Midbrain (tissue), 1 donor: ENCODE data around the gene TNMD.
"Not testable (repeated sequence)": the region's sequence is repeated elsewhere in the genome, so short reads cannot be mapped to it uniquely, and the experiment has no call there.

ENCODE experiments used
- DNase-seq: peaks from one replicate; lab custom pipeline; 2025; lab: John Stamatoyannopoulos, UW

TNMD gene

DNA sequence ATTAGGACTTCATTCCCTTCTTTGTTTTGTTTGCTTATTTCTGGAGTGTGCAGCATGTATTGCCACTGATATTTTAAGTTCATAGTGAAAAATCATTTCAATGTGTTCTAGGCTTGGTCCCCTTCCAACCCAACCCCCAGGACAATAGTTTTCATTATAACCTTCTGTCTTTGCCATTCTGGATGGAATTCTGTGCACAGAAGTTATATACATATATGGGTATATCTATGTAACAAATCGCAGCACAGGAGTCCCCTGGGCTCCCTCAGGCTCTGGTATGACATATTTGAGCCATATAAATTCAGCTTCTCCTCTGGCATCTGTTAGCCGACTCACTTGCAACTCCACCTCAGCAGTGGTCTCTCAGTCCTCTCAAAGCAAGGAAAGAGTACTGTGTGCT is at the start of gene TNMD:
Gene TNMD (plus strand): TSS at position 326 of the 400 bp plus-strand sequence. CDS start 83 bp downstream, outside the sequence.
- DNase-seq: no peak

DNA sequence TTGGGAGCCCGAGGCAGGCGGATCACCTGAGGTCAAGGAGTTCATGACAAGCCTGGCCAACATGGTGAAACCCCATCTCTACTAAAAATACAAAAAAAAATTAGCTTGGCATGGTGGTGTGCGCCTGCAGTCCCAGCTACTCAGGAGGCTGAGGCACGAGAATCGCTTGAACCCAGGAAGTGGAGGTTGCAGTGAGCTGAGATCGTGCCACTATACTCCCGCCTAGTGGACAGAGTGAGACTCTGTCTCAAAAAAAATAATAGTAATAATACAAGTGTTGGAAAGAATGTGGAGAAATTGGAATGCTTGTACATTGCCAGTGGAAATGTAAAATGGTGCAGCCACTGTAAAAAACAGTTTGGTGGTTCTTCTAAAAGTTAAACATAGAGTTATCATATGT is 19.2 kb upstream of the TNMD start:
- DNase-seq: not testable (repeated sequence)

DNA sequence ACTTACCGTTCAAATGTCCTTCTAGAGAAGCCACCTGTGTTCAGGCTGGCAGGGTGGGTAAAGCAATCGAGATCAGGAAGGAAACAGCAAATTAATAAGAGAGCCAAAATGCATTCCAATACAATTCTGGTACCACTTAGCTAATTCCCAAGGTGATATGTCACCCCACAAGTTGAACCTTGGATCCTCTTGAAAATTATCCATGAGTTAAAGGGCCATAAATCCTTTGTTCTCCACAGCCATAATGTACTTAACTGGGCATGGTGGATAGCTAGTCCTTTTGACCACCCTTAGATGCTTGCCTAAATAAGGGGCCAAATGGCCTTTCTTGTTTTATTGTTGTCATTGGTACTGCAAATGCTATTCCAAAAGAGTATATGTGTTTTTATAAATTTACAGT is 2.0 kb downstream of the TNMD start:
- no peak for DNase-seq

DNA sequence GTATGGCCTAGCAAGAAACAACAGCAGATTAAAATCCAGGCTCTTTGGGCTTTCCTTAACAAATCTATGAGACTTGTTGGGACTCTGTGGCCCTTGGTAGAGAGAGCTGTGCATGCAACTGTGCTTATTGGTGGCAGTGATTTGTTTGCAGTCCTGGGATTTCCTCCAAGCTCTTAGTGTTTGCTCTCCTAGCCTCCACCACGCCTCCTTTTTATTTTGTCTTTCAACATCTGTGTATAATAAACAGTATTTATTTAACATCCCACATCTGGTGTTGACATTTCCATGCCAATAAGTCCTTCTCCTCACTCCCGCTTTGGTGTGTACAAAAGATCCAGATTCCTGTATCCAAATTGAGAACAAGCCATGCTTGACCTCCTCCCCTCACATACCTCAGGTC is 3.1 kb downstream of the TNMD start:
- no peak for DNase-seq

DNA sequence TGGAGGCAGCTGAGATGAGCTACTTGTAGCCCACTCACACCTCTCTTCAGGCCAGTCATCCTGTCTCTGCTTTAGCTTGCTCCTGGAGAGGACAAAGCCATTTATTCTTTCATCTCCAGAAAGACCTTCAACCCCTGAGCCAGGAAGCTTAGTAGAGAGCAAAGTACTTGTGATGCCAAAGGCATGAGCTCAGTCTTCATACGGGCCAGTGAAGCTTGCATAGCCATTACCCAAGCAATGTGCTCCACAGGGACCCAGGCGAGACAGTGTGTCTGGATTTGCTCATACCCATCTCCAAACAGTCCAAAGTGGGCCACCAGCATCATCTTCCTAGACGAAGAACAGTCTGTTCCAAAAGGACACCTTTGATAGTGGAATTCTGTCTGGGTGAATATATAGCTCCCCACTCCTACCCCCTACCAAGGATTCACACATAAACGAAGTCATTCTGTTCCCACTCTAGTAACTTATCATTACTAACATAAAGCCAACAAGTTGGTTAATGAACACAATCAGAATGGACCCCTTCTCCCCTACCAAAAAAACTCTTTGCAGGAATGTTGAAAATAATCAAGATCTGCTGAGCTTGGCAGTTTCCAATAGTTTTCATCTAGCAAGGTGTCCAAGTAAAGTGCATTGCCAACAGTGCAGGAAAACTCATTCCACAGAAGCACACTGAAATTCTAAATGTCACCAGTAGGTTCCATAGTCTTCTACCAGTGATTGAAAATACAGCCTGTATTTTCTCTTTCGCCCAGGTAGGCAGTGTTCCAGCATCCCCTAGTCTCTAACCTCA is 6.7 kb downstream of the TNMD start:
- DNase-seq: no peak

DNA sequence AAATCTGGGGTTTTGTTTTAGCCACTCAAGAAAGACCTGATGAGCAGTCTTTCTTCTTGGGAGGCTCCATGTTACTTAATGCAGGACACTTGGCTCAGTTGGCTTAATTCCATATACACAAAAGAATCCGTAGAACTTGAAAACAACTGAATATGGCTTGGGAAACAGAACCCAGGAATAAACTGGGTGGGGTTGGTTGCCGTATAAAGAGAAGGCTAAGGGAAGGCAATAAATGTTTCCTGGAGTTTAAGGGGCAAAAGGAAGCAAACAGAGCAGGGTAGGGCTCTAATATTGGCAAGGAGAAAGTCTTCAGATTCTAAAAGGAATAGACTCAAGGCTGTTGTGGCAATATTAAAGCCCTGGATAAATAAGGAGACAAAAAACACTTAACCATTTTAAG is 8.4 kb downstream of the TNMD start:
- DNase-seq: no peak

DNA sequence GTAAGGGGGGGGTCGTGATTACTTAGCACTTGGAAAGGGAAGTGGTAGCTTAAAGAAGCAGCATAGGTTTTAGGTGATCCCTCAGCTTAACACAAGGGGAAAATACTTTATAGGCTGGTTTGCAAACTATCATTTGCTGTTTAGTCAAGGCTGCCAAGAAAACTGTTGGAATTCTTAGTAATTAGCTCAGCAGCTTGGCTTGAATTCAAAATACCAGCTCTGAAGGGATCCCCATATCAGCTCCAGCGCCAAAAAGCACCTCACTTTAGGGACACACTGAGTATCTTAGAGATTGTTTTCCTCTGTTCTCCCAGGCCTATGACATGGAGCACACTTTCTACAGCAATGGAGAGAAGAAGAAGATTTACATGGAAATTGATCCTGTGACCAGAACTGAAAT is 8.8 kb downstream of the TNMD start:
- no peak for DNase-seq

DNA sequence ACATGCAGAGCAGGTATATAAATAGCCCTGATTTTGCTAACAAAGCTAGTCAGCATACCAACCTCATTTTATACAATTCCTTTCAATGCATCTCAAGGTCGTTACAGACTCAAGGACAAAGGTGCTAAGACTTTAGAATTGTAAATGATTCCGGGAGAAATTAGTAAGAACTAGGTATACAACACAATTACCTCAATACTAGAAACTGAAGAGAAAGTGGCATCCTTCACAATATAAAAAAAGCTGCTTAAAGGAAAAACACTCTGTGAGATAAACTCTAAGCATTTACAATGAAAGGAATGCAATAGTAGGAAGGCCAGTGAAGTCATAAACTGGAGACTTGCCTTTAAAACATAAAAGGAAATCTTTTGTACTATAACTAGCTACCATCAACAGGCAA is 11.9 kb downstream of the TNMD start:
- no peak for DNase-seq

DNA sequence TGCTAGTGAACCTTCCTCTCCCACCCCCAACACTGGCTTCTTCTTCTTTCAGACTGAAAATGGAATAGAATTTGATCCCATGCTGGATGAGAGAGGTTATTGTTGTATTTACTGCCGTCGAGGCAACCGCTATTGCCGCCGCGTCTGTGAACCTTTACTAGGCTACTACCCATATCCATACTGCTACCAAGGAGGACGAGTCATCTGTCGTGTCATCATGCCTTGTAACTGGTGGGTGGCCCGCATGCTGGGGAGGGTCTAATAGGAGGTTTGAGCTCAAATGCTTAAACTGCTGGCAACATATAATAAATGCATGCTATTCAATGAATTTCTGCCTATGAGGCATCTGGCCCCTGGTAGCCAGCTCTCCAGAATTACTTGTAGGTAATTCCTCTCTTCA is 14.7 kb downstream of the TNMD start:
- DNase-seq: no peak

DNA sequence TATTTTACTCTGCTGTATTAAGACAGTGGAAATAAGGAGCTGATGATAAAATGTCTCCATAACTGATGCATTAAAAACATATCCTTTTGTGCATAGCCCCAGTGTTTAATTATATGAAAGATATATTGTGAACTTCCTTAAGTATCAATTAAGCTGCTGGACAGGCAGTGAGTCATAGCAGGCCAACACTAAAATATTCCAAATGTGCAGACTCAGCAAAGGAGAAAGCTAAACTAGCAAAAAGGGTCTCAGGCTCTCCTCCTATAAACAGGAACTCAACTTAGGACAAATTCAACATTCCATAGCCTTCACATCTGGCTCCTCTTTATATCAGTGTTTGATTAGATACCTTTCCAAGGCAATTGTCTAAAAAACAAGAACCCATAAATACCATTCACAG is 15.6 kb downstream of the TNMD start:
- DNase-seq: no peak

DNA sequence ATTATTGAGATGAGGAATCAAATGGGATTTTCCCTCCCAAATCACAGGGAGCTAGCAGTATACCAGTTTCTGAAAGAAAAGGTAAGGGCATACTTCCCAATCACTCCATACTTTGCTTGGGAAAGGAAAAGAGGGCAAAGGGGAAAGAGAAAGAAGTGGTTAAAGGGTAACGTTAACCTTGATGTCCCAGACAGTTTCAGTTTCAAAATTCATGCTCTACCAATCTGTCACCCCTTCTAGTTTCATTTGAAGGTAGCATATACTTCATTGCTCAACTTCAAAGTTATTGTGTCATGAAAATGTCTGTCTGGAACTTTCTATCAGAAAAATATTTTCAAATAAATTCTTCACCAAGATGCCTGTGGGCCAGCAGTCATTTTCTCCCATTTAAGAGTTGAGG is 16.0 kb downstream of the TNMD start:
- DNase-seq: no peak

DNA sequence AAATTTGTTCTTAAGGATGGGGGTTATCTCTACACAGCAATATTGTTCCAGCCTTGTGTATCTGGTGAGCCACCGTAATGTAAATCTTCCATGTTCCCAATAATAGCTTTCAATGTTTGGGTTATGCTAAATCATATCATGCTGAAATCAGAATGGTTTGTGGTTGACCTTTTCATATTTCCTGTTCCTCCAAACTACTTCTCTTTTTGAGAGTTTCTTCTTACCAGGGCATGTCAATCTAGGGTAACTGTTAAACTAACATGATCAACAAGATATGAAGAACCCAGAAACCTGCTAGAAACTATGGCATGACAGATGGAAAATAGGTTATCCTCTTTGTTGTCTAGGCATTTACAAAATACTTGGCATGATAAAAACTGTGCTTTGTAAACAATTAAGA is 22.0 kb downstream of the TNMD start:
- no peak for DNase-seq

DNA sequence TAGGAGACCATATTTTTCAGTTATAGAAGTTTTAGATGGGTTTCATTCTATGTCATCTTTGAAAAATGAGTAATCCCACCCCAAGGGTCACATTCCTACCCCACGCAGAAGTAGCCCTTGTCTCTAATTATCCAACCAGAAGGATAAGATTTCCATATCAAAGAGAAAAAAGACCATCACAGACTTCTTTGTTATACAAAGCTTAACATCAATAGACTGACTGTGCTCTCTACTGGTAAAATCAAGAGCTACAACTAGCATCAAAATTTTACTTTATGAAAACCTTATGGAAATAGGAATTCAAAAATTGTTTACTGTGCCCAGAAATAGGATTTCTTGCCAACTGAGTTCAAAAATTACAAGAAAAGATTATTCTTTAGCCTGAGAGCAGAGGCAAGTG is 24.9 kb downstream of the TNMD start:
- DNase-seq: no peak

DNA sequence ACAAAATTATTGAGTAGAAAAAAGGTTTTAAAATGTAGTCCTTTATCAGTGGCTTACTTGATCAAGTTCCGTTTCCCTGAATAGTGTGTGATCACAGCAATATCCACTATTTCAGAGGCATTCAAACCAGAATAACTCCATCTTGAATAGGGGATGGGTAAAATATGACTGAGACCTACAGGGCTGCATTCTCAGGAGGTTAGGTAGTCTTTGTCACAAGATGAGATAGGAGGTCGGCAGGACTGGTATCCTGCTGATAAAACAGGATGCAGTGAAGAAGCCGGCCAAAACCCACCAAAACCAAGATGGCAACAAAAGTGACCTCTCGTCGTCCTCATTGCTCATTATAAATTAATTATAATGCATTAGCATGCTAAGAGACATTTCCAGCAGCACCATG is 27.2 kb downstream of the TNMD start:
- DNase-seq: no peak

DNA sequence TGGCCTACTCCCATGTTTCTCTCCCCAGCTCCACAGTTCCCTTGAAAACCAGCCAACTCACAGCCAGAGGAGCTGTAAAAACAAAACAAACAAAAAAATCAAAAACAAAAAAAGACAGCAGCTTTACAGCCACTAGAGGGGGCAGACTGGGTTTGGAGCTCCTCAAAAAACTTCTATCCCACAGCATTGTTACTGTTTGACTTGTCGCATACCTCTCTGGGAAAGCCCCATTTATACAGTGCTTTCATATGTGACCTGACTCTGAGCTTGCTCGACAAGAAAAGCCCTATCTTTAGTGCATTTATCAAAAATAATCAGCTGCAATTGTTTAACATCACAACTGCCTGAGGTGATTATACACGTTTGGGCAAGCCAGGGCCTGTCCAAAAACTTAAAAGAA is 30.3 kb downstream of the TNMD start:
- DNase-seq: no peak

DNA sequence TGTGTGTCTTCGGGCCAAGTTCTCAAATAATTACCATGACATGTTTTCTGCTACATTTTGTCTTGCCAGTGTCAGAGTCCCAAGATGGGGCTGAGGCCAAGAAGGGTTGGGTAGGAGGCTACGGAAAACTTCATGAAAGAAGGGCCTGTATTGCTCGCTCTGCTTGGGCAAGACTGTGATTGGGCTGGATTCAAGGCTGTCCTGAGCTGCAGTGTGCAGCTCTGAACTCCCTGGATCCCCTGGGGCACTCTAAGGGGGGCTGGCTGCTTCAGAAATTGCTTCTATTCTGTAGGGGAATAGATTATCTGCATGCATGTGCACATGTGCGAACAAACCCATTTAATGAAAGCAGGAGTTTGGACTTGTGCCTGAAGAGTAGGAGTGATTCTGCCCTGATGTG is 38.3 kb downstream of the TNMD start:
- DNase-seq: no peak

DNA sequence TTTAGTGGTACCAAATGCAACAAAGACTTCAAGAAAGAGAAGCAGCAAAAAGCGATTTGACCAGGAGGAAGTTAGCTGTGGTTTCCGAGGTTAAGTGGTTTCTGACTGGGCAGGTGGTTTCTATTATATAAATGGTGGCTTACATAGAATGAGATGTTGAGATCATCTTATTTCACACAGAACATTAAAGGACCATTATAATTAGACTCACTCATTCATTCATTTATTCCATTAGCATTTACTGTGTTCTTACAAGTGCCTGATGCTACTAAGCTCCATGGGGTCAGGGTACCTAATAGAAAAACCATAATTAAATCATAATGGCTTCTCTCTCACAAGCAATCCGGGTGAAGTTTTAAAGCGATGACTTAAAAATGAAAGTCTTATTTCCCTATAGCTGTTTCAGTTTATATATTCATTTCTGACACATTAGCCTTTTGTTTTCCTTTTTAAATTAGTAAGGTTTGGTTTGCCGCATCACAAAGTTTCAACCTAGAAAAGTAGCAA is 41.3 kb downstream of the TNMD start:
- DNase-seq: no peak

DNA sequence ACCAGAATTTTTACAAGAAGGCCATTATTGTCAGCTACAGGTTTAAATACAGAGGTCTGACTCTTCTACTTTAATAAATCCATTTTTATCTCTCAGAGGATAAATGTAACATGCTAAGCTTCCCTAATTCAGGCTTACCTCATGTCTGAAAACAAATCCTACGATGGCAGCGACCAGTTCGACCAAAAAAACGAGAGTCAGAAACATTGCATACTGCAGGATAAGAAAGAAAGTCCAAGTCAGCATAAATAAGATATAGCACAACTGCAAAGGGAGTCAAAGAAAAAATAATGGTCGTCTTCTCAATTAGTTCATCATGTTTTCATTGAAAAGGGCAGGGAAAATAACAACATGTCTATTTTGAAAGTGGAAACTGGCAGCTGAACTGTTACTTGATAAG is 50.3 kb downstream of the TNMD start:
- no peak for DNase-seq

DNA sequence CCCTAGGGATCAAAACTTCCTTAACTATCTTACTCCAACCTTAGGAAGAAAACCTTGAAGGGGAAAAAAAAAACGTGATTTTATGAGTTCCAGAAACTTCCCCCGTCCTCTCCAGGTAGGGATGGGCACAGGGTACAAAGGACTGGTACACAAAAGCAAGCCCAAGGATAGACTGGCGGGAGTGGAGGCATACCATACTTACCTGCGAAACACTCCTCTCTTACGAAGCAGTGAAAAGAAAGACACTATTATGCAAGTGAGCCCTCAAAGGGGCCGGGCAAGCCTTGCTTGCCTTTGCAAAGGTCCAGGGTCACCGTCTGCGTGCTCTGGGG is 51.2 kb downstream of the TNMD start:
- DNase-seq: no peak

DNA sequence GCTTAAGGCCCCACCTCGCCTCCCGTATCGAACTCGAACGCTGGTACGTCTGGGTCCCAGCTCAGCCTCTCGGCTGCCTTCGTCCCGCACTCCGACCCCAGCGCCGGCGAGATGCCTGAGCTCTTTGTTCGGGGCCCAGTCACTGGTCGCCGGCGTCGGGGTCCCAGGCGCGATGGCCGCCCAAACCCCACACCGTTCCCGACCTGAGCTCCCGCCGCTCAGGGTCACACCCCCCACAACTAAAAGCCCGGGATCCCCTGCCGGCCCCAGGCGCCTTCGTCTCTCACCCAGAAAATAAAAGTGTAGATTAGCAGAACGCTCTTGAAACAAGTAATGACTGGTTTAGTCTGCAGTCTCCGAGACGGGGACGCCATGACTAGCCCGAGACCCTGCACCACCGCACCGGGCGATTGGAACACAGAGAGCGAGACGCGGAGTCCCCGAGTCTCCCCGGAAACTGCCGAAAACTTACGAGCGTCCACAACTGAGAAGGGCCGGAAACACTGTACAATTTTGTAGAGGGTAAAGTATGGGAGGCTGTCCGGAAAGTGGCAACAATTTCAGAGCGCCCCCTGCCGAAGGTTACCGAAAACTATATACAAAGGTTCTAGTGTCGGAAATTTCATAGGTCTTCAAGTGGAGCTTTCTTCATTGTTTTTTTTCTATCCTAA is 51.7 kb downstream of the TNMD start, which contains the start of gene TSPAN6:
Gene TSPAN6 (minus strand): TSS at position 486 of the 671 bp plus-strand sequence. CDS start 112 bp downstream, at position 374.
- peak; percentile 49 for DNase-seq

DNA sequence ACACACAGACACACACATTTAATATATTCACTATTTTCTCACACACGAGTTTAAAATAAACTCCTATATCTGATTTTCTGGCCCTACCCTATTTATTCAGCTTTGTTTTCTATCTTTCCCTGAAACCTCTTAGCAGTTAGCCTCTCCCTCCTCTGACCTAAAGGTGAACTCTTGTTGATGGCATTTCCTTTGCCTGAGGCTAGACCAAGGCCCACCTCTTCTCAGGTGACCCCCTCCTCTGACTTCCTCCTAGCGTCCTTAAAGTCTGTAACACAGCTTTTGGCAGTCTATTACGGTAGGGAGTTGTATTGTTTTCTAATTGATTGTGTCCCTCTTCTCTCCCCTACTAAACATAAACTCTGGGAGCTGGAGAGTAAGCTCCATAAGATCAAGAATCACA is 57.6 kb downstream of the TNMD start:
- no peak for DNase-seq

DNA sequence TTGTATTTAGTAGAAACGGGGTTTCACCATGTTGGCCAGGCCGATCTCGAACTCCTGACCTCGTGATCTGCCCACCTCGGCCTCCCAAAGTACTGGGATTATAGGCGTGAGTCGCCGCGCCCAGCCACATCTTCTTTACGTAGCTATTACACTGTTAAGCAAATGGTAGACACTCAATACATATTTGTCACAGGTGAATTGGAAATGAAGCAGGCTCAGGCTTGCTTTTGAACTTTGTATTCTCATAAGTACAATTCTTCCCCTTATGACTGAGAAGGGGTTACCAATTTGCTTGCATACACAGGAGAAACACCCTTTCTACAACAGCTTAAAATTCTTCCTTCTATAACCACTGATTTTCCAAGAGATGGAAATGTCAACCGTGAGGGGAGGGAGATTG is 58.5 kb downstream of the TNMD start:
- DNase-seq: no peak
